Transverse colon (tissue), 4 donors: Measurements from ENCODE around the gene PRRX1. TPM values are rescaled to one million over a fixed set of nuclear protein-coding genes. Genes with fewer than 3 reads are reported as not detected.

Experiments
- DNase-seq: peaks from one replicate; pipeline ENCODE4 v3.0.0-alpha.2; 2019
- H3K27ac ChIP-seq, 4 donors: fragments of 200-600 bp; sonication (generic); 2 replicates each; pipeline ENCODE4 v1.5.1; 2016 to 2018; ENCODE audit warnings: inconsistent platforms in 4 of 4
- H3K27me3 ChIP-seq: fragments of 200-600 bp; sonication (generic); 2 replicates; pipeline ENCODE4 v1.5.1; 2017; ENCODE audit warnings: inconsistent platforms
- H3K36me3 ChIP-seq, 4 donors: fragments of 200-600 bp; sonication (generic); 2 replicates each; pipeline ENCODE4 v1.5.1; 2017 to 2019; ENCODE audit warnings: inconsistent platforms in 4 of 4
- H3K4me1 ChIP-seq, 4 donors: fragments of 200-600 bp; sonication (generic); 2 replicates each; pipeline ENCODE4 v1.5.1; 2017 to 2020; ENCODE audit warnings: inconsistent platforms in 4 of 4
- H3K4me3 ChIP-seq, 4 donors: fragments of 200-600 bp; sonication (generic); 1 replicate in 1 of 4; 2 replicates in 3 of 4; pipeline versions ENCODE4 v1.5.1 to v1.6.1; 2017 to 2019; ENCODE audit warnings: inconsistent platforms in 4 of 4
- H3K9me3 ChIP-seq, 2 donors: fragments of 200-600 bp; sonication (generic); 2 replicates each; pipeline ENCODE4 v1.5.1; 2017 to 2019; ENCODE audit warnings: inconsistent platforms in 2 of 2
- EP300 ChIP-seq: sonication (generic); formaldehyde crosslinking; IDR thresholded peaks from one replicate; pipeline ENCODE4 v1.6.1; 2017; ENCODE audit warnings: antibody characterized with exemption, low read depth
- POLR2A ChIP-seq: fragments of 450-650 bp; IDR thresholded peaks from one replicate; pipeline ENCODE4 v1.6.1; 2016; ENCODE audit warnings: antibody characterized with exemption, mild to moderate bottlenecking, moderate library complexity
- POLR2AphosphoS5 ChIP-seq, 3 donors: sonication (generic); formaldehyde crosslinking; IDR thresholded peaks; one replicate each; pipeline ENCODE4 v1.6.1; 2016; ENCODE audit warnings: antibody characterized with exemption in 3 of 3
- WGBS, 2 donors: methylation state at CpG; one replicate each; pipeline ENCODE4 v1.1.5; 2018; ENCODE audit warnings: low coverage in 1 of 2; 5-methylcytosine and 5-hydroxymethylcytosine counted together
- in situ Hi-C, 4 donors: fragments of 200-750 bp; cut with MboI; loops; one replicate each; pipeline versions ENCODE4 v1.15.0 to v1.15.1; 2017; ENCODE audit warnings: low sequenced_read_pairs in 3 of 4, low pct_ligation_motif_present in 1 of 4, low pct_unique_long_range_greater_than_20kb in 1 of 4
- intact Hi-C: fragments of 100-400 bp; cut with DNase I; formaldehyde crosslinking; loops from one replicate; pipeline ENCODE4 v1.15.1; 2023; ENCODE audit warnings: low total_unique reads
- total RNA-seq, 4 donors: library from RNA; depleted of rRNA; stranded (reverse); fragments of >200 nt; gene quantifications; one replicate each; pipeline ENCODE4 v1.1.0, GENCODE V29; 2016
- TF ChIP-seq, protein P1 (sequence below), 5 experiments: fragments of 200-600 bp in 3 of 5; fragments of 450-650 bp in 2 of 5; sonication (generic) in 3 of 5; IDR thresholded peaks; 1 replicate in 2 of 5; 2 replicates in 3 of 5; pipeline ENCODE4 v1.5.1; 2016 to 2017; ENCODE audit warnings: antibody characterized with exemption in 5 of 5, inconsistent platforms in 3 of 5, mild to moderate bottlenecking in 2 of 5, moderate library complexity in 1 of 5

Gene PRRX1
- total RNA-seq, 4 donors from 2014 or later = 0.75 to 9.2 (median 2.7) TPM

DNA sequence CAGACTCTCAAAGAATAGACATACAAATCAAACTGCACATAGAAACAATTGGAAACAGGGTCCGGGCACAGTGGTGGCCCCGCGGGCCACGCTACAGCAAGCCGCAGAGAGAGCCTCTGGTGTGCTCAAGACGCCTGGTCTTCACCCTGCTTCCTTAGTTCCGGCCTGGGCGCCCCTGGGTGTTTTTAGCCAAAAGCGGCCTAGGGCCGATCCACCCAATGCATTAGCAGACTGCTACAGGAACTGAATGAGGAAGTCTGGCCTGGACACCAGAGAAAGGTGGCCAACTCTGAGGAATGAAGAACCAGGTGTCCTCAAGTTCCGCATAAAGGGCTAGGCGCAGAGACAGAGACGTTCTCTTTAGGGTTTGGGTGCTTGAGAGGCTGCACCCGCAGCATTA is 1.7 kb downstream of the PRRX1 start:
- no peak for DNase-seq
- H3K9me3 ChIP-seq = no peaks in the 10 kb centered on the region
- intact Hi-C loops = no loop called here
- no peak overlapping the region for H3K27ac ChIP-seq
- TF ChIP-seq POLR2A (no peak), POLR2AphosphoS5 (IDR thresholded peaks at IDR 0.05) (no peak), EP300 (no peak)
- TF ChIP-seq, protein P1, sequence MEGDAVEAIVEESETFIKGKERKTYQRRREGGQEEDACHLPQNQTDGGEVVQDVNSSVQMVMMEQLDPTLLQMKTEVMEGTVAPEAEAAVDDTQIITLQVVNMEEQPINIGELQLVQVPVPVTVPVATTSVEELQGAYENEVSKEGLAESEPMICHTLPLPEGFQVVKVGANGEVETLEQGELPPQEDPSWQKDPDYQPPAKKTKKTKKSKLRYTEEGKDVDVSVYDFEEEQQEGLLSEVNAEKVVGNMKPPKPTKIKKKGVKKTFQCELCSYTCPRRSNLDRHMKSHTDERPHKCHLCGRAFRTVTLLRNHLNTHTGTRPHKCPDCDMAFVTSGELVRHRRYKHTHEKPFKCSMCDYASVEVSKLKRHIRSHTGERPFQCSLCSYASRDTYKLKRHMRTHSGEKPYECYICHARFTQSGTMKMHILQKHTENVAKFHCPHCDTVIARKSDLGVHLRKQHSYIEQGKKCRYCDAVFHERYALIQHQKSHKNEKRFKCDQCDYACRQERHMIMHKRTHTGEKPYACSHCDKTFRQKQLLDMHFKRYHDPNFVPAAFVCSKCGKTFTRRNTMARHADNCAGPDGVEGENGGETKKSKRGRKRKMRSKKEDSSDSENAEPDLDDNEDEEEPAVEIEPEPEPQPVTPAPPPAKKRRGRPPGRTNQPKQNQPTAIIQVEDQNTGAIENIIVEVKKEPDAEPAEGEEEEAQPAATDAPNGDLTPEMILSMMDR (IDR thresholded peaks at IDR 0.05) = no peak
- H3K36me3 ChIP-seq = no peaks in the 10 kb centered on the region
- WGBS, 2 donors = 58% methylated on average over 14 of the region's 14 CpGs; no CpG with 5 or more reads in 1 of the 2 donors
- in situ Hi-C loops = no loop called here
- peaks cover 10 to 51% (median 35%) of the 10 kb centered on the region in 4 donors for H3K4me1 ChIP-seq
- no peak overlapping the region for H3K4me3 ChIP-seq
- peaks cover 100% of the 10 kb centered on the region for H3K27me3 ChIP-seq

DNA sequence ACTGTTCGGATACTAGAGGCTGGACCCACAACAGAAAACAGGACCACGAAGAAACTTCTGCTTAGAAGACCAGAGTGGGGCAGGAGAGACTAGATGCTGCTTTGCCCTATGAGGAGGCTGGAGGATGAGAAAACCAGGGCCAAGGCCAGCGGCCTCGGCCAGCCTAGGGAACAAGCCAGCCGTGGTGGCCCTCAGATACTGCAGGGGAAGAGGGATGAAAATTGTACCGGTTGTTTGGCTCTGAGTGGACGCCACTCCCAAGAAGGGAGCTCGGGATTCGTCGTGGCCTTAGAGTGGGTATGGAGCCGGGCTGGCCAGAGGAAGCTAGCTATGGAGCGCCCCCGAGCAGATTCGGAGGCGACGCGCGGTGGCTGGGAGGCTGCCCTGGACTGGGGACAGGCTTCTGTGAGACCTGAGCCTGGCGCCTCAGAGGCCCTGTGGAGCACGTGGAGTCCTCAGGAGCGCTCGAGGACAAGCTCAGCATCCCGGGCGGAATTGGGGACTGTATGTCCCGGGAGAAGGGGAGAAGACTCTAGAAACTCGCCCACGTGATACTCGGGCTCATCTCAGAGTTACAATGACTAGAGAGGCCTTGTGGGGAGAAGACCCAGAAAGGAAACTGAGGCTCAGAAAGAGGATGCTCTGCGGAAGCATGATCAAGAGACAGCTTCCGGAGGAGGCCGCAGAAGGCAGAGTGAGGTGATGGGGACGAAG is 2.8 kb downstream of the PRRX1 start:
- Histone ChIP-seq H3K27ac (no peak overlapping the region), H3K27me3 (peaks cover 100% of the 10 kb centered on the region), H3K36me3 (no peaks in the 10 kb centered on the region), H3K4me1 (peaks cover 6 to 47% (median 28%) of the 10 kb centered on the region in 4 donors), H3K9me3 (no peaks in the 10 kb centered on the region), H3K4me3 (no peak overlapping the region)
- DNase-seq = no peak
- intact Hi-C loops (no loop called here), in situ Hi-C loops (no loop called here)
- no peak for TF ChIP-seq POLR2AphosphoS5 (IDR thresholded peaks at IDR 0.05)
- 65% methylated on average over 8 to 32 of the region's 32 CpGs for WGBS, 2 donors

DNA sequence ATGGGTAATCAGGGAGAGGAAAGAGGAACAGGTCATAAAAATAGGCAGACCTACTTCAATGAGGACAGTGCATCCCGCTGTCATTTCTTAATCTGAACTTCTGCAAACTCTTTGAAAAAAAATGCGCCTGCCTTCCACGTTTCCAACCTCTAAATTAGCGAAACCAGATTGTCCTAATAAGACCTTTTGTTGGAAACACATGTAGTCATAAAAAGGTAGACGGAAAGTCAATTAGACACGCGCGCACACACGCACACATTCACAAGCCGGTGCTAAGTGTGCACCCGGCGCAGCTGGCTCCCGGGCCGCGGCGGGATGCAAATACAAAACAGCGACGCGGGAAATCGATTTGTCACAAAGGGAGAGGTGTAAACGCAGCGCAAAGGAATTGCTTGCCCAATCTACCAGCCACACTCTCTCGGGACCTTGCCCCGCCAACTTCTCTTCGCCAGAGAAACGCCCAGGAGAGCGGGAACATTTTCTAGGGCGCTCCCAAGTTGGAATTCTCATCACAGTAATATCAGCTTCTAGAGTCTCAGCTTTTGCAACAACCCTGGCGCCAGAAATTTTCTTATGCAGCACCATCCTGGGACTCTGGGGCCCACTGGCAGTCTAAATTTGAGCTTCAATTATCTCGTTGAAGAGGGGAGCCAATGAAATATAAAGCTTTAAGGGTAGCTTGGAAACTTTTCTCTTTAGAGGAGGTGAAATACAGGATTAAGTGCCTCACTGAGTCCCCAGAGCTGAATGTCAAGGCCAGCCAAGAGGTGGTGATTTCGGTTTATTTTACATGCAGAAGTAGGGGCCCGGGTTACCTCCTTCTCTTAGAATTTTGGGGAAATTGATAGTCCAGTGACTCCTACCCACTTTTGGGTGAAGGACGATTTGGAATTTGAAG is 4.5 kb downstream of the PRRX1 start:
- Histone ChIP-seq H3K36me3 (no peaks in the 10 kb centered on the region), H3K4me1 (peaks cover 6 to 30% (median 14%) of the 10 kb centered on the region in 4 donors), H3K4me3 (no peak overlapping the region), H3K27ac (no peak overlapping the region), H3K9me3 (no peaks in the 10 kb centered on the region), H3K27me3 (peaks cover 95% of the 10 kb centered on the region)
- TF ChIP-seq POLR2AphosphoS5 (IDR thresholded peaks at IDR 0.05) = no peak
- no peak for TF ChIP-seq POLR2A
- TF ChIP-seq, protein P1 (IDR thresholded peaks at IDR 0.05) = no peak
- no peak for TF ChIP-seq EP300
- no peak for DNase-seq
- intact Hi-C loops (no loop called here), in situ Hi-C loops (no loop called here)
- WGBS, 2 donors = 13 to 23% methylated on average over 24 to 29 of the region's 33 CpGs

DNA sequence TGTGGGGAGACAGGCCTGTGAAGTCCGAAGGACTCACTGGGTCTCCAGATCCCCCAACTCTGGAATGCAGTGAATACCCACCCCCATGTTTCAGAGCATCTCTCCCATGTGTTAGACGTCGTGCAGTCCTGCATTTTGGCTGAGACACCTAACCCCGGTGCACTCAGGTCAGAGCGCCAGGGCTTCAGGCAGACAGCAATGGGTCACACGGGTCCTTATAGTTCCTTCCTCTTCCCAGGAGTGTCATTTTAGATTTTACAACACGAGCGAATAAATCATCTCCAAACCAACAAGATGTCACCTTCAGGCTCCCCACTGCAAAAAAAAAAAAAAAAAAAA is 5.1 kb downstream of the PRRX1 start:
- TF ChIP-seq POLR2A (no peak), POLR2AphosphoS5 (IDR thresholded peaks at IDR 0.05) (no peak), EP300 (no peak)
- TF ChIP-seq, protein P1 (IDR thresholded peaks at IDR 0.05) = no peak
- H3K4me3 ChIP-seq = no peak overlapping the region
- no peak overlapping the region for H3K27ac ChIP-seq
- H3K36me3 ChIP-seq = no peaks in the 10 kb centered on the region
- peaks cover 5 to 25% (median 11%) of the 10 kb centered on the region in 4 donors for H3K4me1 ChIP-seq
- in situ Hi-C loops = no loop called here
- no peak for DNase-seq
- intact Hi-C loops = no loop called here
- H3K9me3 ChIP-seq = no peaks in the 10 kb centered on the region
- WGBS, 2 donors = 55 to 60% methylated on average over 1 to 8 of the region's 8 CpGs
- peaks cover 90% of the 10 kb centered on the region for H3K27me3 ChIP-seq
